Endothelial cell of umbilical vein (primary cell): ENCODE data around the gene IRX3. TPM values are rescaled to one million over a fixed set of nuclear protein-coding genes. Genes with fewer than 3 reads are reported as not detected.
"Not testable (repeated sequence)": the region's sequence is repeated elsewhere in the genome, so short reads cannot be mapped to it uniquely, and the experiment has no call there.

Experiments used
- BruUV-seq: library from RNA; stranded (reverse); fragments of 400-500 nt; replicated peaks from 2 replicates; lab custom pipeline; 2021; lab: Mats Ljungman, UMichigan
- CTCF ChIA-PET: fragments of 300-600, 350-600 bp; sonication (Branson Sonifier 250); formaldehyde crosslinking; loops from one replicate; lab custom pipeline; 2021; ENCODE audit warnings: antibody characterized with exemption, inconsistent platforms; lab: Charles Lee
- POLR2A ChIA-PET: fragments of 300-600, 350-600 bp; sonication (Branson Sonifier 250); formaldehyde crosslinking; loops from one replicate; lab custom pipeline; 2021; ENCODE audit warnings: antibody characterized with exemption, inconsistent platforms; lab: Charles Lee
- DNase-seq: peaks from one replicate; pipeline ENCODE4 v3.0.0-alpha.2; 2011; ENCODE audit warnings: low read depth, low spot score
- FAIRE-seq: peaks from 2 replicates; lab custom pipeline; 2011; peaks lifted over from hg19 to GRCh38; lab: Jason Lieb, UNC
- H2AFZ ChIP-seq: 2 replicates; pipeline ENCODE4 v1.6.0; 2012; ENCODE audit warnings: low read depth, low read length, control low read depth, inconsistent platforms
- H3K27ac ChIP-seq: 2 replicates; pipeline ENCODE4 v1.5.1; 2011; ENCODE audit warnings: low read depth, mild to moderate bottlenecking, control low read depth, low read length, moderate library complexity; ENCODE audit not compliant: insufficient read depth
- H3K27me3 ChIP-seq, 2 experiments: 2 replicates each; pipeline versions ENCODE4 v1.6.0 to v1.6.1; 2011; ENCODE audit warnings: low read length in 2 of 2, mixed read lengths in 1 of 2; ENCODE audit not compliant: control insufficient read depth in 2 of 2, insufficient read depth in 2 of 2
- H3K36me3 ChIP-seq, 2 experiments: 2 replicates in 1 of 2; 3 replicates in 1 of 2; pipeline ENCODE4 v1.5.1; 2011; ENCODE audit warnings: low read length in 2 of 2, mild to moderate bottlenecking in 1 of 2, moderate library complexity in 1 of 2; ENCODE audit not compliant: control insufficient read depth in 2 of 2, insufficient read depth in 2 of 2; ENCODE audit errors: extremely low read depth in 1 of 2
- H3K4me1 ChIP-seq: 3 replicates; pipeline ENCODE4 v1.5.1; 2011; ENCODE audit warnings: mild to moderate bottlenecking, low read length; ENCODE audit not compliant: control insufficient read depth, insufficient read depth; ENCODE audit errors: extremely low read depth
- H3K4me2 ChIP-seq: 2 replicates; pipeline ENCODE4 v1.6.1; 2011; ENCODE audit warnings: low read length, control low read depth, mixed read lengths; ENCODE audit not compliant: insufficient read depth
- H3K4me3 ChIP-seq, 3 experiments: fragments of 200-600 bp in 1 of 3; sonication (generic), shearing (Covaris generic) in 1 of 3; replicated peaks in 1 of 3; 2 replicates each; pipeline ENCODE4 v1.5.1; 2011 to 2016; ENCODE audit warnings: control low read depth in 3 of 3, low read length in 3 of 3, mild to moderate bottlenecking in 2 of 3, inconsistent platforms in 1 of 3, low read depth in 1 of 3, moderate library complexity in 1 of 3; ENCODE audit not compliant: insufficient read depth in 1 of 3
- H3K79me2 ChIP-seq: 2 replicates; pipeline ENCODE4 v1.6.0; 2012; ENCODE audit warnings: low read length, inconsistent platforms; ENCODE audit not compliant: control insufficient read depth, insufficient read depth
- H3K9ac ChIP-seq: replicated peaks from 2 replicates; pipeline ENCODE3; 2011; ENCODE audit warnings: low read length, control low read depth; ENCODE audit not compliant: insufficient read depth; ENCODE audit errors: extremely low read depth
- H3K9me1 ChIP-seq: replicated peaks from 3 replicates; pipeline ENCODE4 v1.6.0; 2011; ENCODE audit warnings: mild to moderate bottlenecking, low read length; ENCODE audit not compliant: control insufficient read depth, insufficient read depth; ENCODE audit errors: extremely low read depth
- H3K9me3 ChIP-seq: replicated peaks from 2 replicates; pipeline ENCODE4 v1.5.1; 2012; ENCODE audit warnings: low read length, inconsistent platforms; ENCODE audit not compliant: control insufficient read depth, insufficient read depth
- H4K20me1 ChIP-seq: replicated peaks from 2 replicates; pipeline ENCODE3; 2011; ENCODE audit warnings: mild to moderate bottlenecking, low read length; ENCODE audit not compliant: control insufficient read depth, insufficient read depth; ENCODE audit errors: extremely low read depth
- CTCF ChIP-seq, 2 donors: IDR thresholded peaks; 1 replicate in 1 of 2; 2 replicates in 1 of 2; pipeline ENCODE4 v1.5.1; 2011; ENCODE audit warnings: low read length in 2 of 2, mild to moderate bottlenecking in 2 of 2, moderate library complexity in 2 of 2, control low read depth in 1 of 2, inconsistent platforms in 1 of 2, low read depth in 1 of 2; ENCODE audit not compliant: insufficient read depth in 1 of 2; ENCODE audit errors: extremely low read depth in 1 of 2
- EZH2 ChIP-seq: IDR thresholded peaks from 2 replicates; pipeline ENCODE4 v1.6.1; 2012; ENCODE audit warnings: borderline replicate concordance, low read depth, mild to moderate bottlenecking, moderate library complexity, low read length, inconsistent platforms; ENCODE audit not compliant: severe bottlenecking
- FOS ChIP-seq: IDR thresholded peaks from 2 replicates; pipeline ENCODE4 v1.6.1; 2011; ENCODE audit warnings: mild to moderate bottlenecking, low read length, moderate library complexity, borderline replicate concordance; ENCODE audit not compliant: insufficient read depth
- GATA2 ChIP-seq: IDR thresholded peaks from 2 replicates; pipeline ENCODE4 v1.7.0; 2011; ENCODE audit warnings: low read depth, mild to moderate bottlenecking, moderate library complexity, mixed read lengths, low read length; ENCODE audit not compliant: insufficient read length, insufficient read depth
- JUN ChIP-seq: IDR thresholded peaks from 2 replicates; pipeline ENCODE4 v1.6.1; 2011; ENCODE audit warnings: borderline replicate concordance, low read depth; ENCODE audit not compliant: insufficient read length, insufficient read depth
- MAX ChIP-seq: IDR thresholded peaks from 2 replicates; pipeline ENCODE4 v1.6.1; 2011; ENCODE audit not compliant: insufficient read depth, insufficient read length
- MYC ChIP-seq: IDR thresholded peaks from one replicate; pipeline ENCODE4 v1.6.1; 2011; ENCODE audit warnings: mild to moderate bottlenecking, low read depth, low read length
- POLR2A ChIP-seq: IDR thresholded peaks from 2 replicates; pipeline ENCODE4 v1.6.1; 2012; ENCODE audit warnings: low read depth, mild to moderate bottlenecking, control low read depth, low read length
- POLR2AphosphoS5 ChIP-seq: IDR thresholded peaks from 2 replicates; pipeline ENCODE4 v1.6.1; 2012; ENCODE audit warnings: low read depth, mild to moderate bottlenecking, control low read depth, low read length, moderate library complexity; ENCODE audit not compliant: insufficient read depth
- dilution Hi-C: fragments of 300-500 bp; cut with MboI; formaldehyde crosslinking; loops from one replicate; pipeline ENCODE4 v1.15.0; 2019; ENCODE audit warnings: low sequenced_read_pairs; ENCODE audit not compliant: extremely low pct_ligation_motif_present
- intact Hi-C: fragments of 100-400 bp; cut with micrococcal nuclease; formaldehyde crosslinking; loops from one replicate; pipeline ENCODE4 v1.10.0; 2022
- polyA plus RNA-seq, 4 experiments: library from polyadenylated mRNA; depleted of rRNA in 3 of 4; stranded (reverse) in 3 of 4; unstranded in 1 of 4; fragments of >200 nt; gene quantifications; 2 replicates each; pipeline versions ENCODE4 v1.2.1 to v1.2.3, GENCODE V29; 2011 to 2012; ENCODE audit warnings: missing spikeins in 1 of 4
- total RNA-seq: library from RNA; stranded (reverse); gene quantifications from 2 replicates; pipeline ENCODE4 v1.2.3, GENCODE V29; 2021

IRX3 gene
- total and polyA plus RNA-seq, 2 donors (not counting 3 experiments of a cell fraction or from before 2014, with no cell fraction given): not detected

GRCh38 chr16:54248863-54249710, 37.5 kb downstream of the IRX3 start:
- no peak overlapping the region for H2AFZ ChIP-seq
- H4K20me1 ChIP-seq: no peaks in the 10 kb centered on the region
- TF ChIP-seq FOS (no peak), EZH2 (no peak), MAX (no peak), CTCF (IDR thresholded peaks at IDR 0.05; ENCODE audit: extremely low read depth in 1 of 2, insufficient read depth in 1 of 2, low read depth in 1 of 2, low read length in 2 of 2) (no peak), MYC (no peak), JUN (no peak), POLR2AphosphoS5 (no peak), POLR2A (no peak), GATA2 (no peak)
- intact Hi-C loops: no loop called here
- no TSS peak for BruUV-seq
- CTCF ChIA-PET: no interaction called here
- DNase-seq: no peak
- H3K4me2 ChIP-seq: no peak overlapping the region
- H3K27ac ChIP-seq: no peak overlapping the region
- H3K79me2 ChIP-seq: no peaks in the 10 kb centered on the region
- H3K4me3 ChIP-seq: no peak overlapping the region
- H3K27me3 ChIP-seq: no peaks in the 10 kb centered on the region
- no peaks in the 10 kb centered on the region for H3K36me3 ChIP-seq
- H3K4me1 ChIP-seq: no peaks in the 10 kb centered on the region
- no peaks in the 10 kb centered on the region for H3K9me1 ChIP-seq
- no peak for FAIRE-seq
- POLR2A ChIA-PET: no interaction called here
- dilution Hi-C loops: no loop called here
- H3K9me3 ChIP-seq: no peaks in the 10 kb centered on the region
- no peak overlapping the region for H3K9ac ChIP-seq

- H4K20me1 ChIP-seq, FAIRE-seq, H3K4me3 ChIP-seq, dilution Hi-C loops, H3K4me1 ChIP-seq, H3K27ac ChIP-seq, H3K9me3 ChIP-seq, H3K36me3 ChIP-seq, DNase-seq, BruUV-seq, H3K79me2 ChIP-seq, H3K4me2 ChIP-seq, CTCF ChIA-PET, POLR2A ChIA-PET, H3K9ac ChIP-seq, H2AFZ ChIP-seq, H3K9me1 ChIP-seq, H3K27me3 ChIP-seq, intact Hi-C loops: not testable (repeated sequence)
Measured at GRCh38 chr16:54247705-54248104, 38.9 kb downstream of the IRX3 start.
